Tongue (tissue), 2 donors: Measurements from ENCODE around the gene DGKA. TPM values are rescaled to one million over a fixed set of nuclear protein-coding genes. Genes with fewer than 3 reads are reported as not detected.

Experiments used
- DNase-seq: peaks from one replicate; pipeline ENCODE4 v3.0.0-alpha.2; 2015
- total RNA-seq: library from RNA; depleted of rRNA; stranded (reverse); fragments of >200 nt; gene quantifications from one replicate; pipeline ENCODE4 v1.2.3, GENCODE V29; 2014

DGKA gene
- total RNA-seq, 1 donor from 2014 or later, result 50.5 TPM

DNA sequence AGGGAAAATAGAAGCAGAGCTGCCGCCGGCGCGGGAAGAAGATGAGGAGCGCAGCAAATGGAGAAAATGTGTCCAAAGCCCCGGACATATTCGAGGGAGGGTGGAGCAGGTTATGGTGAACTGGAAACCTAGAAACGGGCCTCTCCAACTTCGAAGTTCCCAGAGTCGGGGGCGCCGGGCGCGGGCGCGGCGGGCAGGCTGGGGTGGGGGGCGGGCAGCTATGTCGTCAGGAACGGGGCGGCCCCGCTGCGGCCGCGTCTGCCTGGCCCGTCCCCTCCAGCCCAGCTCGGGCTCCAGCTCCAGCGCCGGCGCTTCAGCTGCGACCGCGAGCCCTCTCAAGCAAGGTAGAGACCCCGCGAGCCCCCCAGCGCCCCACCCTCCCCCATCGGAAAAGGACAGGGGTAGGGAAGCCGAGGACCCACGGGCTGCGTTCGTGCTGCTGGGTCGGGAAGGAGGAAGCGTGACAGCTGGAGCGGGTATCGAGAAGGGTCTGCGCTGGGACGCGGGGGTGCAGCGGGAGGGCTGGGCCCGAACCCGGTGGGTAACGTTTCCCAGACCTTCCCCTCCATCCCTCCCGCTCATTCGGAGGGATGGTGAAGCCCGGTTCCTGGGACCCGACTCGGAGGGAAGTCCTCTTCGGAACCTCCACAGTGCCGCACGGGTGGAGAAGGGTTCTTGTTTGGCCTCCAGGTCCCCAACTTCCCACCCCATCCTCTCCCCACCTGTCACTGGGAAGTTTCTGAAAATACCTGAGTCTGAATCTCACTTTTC lies 1.0 kb downstream of the DGKA start:
- DNase-seq, result peak; percentile 79

DNA sequence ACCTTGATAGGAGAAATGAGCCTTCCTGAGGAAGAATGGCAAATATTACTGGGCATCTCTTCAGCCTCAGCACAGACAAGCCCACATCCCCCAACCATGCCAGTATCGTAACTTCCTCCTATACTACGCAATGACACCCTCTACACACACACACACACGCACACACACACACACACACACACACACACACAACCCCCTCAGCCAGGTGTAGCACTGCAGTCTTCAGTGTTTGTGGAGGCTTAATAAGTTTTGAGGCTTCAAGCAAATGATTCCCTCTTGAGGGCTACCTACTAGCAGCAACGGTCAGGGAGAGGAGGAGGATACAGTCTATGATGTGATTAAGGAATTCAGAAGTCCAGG lies 1.6 kb downstream of the DGKA start:
- DNase-seq, result peak; percentile 21

DNA sequence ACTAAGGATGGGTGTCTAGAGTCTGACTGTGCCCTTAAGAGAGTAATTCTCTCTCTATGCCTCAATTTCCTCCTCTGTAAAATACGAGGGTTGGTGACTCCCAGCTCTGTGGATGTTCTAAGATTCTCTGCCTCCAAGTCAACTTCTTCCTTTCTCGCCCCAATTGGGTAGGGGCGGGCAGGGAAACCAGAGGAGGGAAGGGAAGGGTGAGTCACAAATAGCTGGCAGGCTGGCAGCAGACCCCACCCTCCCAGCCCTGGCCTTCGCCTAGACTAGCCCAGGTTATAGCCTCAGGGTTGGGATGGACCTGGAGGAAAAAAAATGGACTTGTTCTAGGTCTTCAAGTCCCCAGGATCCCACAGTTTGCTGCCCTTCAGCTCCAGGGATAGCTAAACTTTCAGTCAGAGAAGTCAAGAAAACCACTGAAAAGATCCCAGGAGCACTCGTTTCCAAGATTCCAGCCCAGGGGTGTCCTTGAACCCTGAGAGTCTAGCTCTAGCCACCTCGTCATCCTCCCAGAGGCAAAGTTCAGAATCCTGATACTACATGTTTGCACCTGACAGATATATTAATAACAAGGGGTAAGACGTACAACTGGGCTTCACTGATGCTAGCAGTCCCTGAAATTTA lies 2.3 kb downstream of the DGKA start:
- DNase-seq, result no peak

DNA sequence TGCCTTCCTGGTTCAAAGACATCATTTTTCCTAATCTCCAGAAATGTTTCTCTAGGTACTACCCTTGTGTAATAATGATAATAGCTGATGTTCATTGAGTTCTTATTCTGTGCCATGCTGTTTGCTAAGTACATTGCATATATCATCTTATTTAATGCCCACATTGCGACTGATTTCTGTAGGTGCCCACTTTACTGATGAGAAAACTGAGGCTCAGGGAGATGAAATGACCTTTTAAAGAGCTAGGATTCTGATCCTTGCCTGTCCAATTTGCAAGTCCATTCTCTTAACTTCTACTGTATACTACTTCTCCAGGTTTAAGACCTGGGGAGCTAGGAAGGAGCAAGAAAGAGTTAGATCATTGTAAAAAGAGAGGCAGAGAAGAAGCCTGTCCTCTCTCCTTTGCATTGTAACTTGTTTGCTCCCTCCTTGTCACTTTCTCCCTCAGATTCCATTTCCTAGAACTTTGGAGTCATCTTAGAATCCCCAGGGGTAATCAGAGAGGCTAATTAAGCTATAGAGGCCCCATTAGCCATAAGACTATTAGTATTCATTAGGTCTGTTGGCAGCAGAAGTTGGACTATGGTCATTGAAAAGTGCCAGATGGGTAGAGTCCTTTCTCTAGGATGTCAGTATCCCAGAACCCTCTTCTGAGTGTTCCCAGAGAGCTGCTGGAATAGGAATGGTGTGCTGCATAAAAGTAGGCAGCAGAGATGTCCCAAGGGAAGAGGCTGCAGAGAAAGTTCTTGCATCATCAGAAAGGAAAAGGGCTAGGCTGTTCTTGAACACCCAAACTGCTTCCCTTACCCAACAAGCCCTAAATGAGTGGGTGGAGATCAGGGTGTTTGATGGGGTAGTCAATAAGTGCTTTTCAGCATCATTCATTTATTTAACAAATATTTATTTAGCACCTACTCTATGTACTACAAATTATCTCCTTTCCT lies 3.1 kb downstream of the DGKA start:
- no peak for DNase-seq

DNA sequence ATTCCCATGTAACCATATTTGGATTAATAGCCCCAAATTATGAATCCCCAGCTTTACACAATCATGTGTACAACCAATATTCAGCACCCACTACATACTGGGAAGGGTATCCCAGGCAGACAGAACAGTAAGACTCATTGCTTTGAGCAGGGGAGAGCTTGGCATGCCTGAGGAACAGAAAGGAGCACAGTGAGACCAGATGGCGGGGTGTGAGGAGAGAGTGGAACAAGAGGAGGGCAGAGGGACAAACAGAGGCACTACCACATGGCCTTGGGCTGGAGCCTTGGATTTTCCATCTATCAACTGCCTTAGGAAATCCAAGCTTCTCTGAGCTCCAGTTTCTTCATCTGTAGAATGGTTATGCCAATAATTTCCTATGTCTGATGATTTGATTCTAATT lies 3.8 kb downstream of the DGKA start:
- DNase-seq, result no peak

DNA sequence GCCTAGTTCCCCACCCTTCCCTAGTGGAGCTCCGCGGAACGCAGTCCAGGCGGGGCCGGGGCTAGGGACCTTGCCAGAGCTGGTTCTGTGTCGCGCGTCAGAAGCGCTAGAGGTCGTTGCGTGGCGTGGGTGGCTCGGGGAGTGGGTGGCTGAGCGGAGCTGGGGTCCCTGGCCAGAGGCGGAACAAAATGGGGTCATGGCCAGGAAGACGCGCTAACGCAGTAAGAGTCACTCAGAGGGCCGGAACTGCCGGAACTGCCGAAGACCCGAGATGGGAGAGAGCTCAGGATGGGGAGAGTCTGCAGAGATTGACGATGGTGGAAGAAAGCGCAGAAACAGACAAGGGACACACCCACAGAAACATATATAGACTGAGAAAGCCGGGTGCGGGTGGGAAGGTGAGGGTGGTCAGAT lies 4.8 kb downstream of the DGKA start:
- DNase-seq, result no peak

DNA sequence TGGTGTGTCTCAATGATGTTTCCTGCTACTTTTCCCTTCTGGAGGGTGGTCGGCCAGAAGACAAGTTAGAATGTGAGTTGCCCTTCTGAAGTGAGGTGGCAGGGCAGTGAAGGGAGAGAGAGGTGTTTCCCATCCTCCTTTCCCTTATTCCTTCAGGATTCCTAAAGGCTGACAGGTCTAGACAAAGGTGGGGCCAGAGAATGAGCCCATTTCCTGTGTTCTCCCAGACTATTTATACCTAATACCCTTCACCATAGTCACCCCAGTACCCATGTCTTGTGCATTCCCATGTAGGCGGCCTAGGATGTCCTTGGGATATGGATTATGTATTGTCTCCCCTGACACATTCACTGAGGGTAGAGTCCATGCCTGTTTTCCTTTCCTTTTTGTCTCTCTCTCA lies 7.0 kb downstream of the DGKA start:
- DNase-seq, result no peak

DNA sequence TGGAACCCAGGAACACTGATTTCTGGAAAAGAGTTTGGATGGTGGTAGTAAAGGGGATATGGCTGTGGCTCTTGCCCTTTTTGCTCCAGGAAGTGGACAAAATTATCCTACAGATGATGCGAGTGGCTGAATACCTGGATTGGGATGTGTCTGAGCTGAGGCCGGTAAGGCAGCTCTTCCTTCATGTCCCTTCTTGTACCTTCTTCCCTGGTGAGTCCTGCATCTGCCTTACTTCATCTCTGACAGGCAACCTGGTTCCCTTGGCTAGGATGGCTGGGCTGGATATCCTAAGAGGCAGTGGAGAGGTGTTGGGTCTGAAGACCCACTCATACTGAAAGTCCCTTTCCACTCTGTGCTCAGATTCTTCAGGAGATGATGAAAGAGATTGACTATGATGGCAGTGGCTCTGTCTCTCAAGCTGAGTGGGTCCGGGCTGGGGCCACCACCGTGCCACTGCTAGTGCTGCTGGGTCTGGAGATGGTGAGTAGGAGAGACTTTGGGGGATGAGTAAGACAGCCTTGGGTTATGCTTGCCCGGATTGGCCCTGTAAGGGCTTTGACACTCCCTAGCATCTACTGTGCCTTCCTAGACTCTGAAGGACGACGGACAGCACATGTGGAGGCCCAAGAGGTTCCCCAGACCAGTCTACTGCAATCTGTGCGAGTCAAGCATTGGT lies 8.0 kb downstream of the DGKA start:
- DNase-seq, result no peak

DNA sequence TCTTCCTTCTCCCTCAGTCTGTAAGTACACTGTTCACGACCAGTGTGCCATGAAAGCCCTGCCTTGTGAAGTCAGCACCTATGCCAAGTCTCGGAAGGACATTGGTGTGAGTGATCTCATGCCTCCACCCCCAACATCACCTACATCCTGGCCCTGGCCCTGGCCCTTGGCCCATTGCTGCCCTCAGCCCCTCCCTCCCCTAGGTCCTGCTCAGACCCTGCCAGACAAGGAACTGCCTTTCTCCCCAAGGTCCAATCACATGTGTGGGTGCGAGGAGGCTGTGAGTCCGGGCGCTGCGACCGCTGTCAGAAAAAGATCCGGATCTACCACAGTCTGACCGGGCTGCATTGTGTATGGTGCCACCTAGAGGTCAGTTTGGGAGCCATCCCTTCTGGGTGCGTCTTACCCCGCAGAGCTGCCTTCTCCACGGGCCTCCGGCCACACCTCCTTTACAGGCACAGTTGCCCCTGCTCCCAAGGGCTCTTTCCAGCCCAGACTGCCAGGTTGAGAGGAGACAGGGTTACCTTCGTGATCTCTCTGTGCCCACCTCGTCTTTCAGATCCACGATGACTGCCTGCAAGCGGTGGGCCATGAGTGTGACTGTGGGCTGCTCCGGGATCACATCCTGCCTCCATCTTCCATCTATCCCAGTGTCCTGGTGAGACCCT lies 9.2 kb downstream of the DGKA start:
- DNase-seq, result peak; percentile 91

DNA sequence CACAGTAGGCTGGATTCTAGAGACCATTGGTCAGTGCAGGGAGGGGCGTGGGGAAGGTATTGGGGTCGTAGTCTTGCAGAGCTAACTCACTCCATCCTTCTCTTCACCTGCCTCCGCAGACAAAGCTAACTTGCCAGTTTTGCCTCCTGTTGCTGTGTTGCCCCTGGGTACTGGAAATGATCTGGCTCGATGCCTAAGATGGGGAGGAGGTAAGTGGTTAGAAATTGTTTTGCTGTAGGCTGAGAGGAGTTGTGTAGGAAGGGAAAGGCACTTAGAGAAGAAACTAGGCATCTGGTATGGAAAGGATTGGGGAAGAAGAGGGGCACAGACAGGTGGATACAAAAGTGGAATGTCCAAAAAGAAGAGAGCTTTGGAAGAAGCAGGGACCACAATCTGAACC lies 11.1 kb downstream of the DGKA start:
- DNase-seq, result no peak

DNA sequence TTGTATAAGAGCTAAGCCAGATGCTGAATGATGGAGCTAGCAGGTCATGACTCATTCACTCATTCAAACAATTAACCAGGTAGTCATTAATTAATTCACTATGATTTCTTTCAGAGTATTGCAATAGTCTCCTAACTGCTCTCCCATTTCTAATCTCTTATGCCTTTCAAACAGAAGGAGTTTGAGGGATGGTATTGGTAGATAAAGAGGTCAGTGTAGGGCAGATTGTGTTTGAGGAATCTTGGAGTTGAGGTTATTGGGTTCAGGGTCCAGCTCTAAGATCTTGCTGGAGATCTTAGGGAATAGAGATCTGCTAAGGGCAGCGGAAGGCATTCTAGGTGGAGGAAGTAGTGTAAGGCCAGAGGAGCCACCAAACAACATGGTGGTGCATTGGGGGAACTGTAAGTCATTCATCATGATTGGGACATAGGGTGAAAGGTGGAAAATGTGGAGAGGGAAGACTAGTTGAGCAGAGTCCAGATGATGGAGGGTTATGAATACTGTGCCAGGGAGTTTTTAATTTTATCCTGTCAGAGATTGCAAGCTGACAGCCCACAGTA lies 11.7 kb downstream of the DGKA start:
- DNase-seq, result no peak

DNA sequence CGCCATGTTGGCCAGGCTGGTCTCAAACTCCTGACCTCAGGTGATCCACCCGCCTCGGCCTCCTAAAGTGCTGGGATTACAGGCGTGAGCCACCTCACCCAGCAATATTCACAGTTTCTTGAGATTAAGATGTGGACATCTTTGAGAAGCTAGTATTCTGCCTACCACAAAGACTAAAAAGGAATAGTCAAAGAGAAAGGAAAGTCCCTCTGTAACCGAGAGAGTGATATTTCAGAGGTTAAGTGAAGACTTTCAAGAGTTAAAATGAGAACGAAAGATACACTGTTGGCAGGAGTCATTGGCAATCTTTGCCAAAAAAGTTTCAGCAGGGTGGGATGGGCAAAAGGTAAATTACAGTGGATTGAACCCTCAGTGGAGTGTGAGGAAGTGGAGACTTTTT lies 15.6 kb downstream of the DGKA start:
- no peak for DNase-seq

DNA sequence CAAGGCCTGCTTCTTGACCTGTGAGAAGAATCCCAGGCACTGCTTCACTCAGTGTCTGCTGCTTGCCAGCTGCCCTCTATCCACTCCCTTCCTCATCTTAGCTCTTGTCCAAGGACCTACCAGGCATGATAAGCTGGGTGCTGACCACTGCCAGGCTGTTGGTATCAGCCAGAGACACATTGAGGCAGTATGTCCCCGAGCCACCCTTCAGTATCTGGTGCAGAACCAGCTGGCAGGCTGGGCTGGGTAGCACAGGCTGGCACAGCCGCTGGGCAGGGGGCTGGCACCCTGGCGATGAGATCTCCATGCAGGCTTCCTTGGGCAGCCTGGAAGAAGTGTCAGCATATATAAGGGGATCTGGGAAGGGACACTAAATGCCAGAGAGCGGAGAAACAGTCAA lies 24.4 kb downstream of the DGKA start:
- DNase-seq, result no peak

DNA sequence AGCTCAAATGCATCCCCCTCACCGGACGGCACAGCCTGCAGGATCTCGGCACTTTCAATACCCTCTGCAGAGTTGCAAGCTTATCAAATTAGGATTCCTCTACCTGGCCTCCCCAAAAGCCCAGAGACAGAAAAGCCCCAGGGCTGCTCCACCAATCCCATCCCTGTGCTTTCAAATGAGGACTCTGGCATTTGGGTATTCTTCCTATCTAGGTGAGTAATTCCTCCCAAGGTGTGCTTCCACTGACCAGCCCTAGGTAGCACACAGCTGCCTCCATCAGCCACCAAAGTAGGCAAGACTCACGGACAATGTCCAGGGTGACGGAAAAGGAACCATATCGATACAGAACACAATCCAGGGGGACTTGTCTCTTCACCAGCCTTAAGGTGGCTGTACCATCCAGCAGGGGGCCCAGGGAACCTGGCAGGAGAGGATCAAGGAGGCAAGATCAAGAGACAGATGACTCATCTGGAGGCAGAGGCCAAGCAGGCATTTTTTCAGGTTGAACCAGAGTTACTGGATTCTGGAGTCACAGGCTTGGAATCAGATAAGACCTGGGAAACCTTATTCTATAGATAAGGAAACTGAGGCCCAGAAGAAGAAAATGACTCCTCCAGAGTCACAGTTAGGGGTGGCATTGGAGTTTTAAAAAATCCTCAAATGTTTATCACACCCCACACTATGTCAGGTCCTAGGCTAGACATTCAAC lies 25.0 kb downstream of the DGKA start:
- DNase-seq, result no peak

DNA sequence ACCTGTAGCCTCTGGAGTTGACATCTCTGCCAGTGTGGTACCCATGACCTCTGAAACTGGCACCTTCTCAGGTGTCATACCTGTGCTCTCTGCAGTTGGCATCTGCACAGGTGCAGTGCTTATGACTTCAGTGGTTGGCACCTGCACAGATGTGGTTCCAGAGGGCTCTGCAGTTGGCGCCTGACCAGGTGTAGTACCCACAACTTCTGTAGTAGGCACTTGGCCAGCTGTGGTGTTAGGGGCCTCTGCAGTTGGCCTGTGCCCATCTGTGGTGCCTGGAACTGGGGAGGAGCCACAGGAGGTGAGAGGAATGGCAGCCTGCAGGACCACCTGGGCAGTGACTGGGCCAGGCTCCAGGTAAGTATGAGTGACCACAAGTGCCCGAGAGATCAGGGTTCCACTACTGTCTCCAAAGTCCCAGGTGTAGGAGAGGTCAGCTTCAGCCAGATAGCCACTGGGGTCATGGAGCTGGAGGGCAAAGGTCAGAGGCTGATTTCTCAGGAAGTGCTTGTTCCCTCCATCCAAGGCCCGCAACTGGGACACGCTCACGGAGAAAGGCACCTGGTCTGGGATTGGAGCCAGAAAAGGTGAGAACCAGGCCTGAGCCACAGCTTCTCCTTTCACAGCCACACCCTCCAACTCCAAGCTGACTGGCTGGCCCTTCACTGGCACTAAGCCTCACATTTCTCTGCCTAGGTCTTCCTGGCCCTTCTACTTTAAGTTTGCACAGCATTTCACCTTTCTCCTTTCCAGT lies 26.3 kb downstream of the DGKA start:
- no peak for DNase-seq

DNA sequence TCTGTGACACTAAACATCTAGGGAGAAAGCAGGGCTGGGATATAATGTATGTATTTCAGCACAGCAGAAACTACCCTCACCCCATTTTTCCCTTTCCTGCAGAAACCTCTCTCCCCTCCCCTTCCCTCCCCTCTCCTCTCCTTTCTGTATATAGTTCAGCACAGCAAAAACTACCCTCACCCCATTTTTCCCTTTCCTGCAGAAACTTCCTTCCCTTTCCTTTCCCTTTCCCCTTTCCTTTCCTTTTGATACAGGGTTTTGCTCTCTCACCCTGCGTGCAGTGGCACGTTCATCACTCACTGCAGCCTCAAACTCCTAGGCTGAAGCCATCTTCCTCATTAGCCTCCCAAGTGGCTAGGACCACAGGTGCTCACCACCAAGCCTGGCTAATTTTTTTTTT lies 32.8 kb downstream of the DGKA start:
- no peak for DNase-seq

DNA sequence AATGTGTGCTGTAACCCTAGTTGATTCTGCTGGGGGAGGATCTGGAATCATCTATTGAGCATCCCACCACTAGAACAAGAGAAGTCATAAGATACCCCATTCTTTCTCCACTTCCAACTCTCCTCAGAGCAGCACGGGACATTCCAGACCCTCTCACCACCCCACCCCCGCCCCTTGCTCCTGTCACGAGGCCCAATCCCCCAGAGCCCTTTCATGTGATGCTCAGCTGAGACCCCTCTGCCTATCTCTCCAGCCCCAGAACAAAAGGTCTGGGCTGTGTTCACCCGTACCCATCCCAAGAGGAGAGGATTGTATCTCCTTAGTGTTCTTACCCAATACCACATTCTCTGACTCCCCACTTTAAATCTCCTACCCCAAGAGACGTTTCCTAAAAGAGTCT lies 34.3 kb downstream of the DGKA start:
- no peak for DNase-seq

DNA sequence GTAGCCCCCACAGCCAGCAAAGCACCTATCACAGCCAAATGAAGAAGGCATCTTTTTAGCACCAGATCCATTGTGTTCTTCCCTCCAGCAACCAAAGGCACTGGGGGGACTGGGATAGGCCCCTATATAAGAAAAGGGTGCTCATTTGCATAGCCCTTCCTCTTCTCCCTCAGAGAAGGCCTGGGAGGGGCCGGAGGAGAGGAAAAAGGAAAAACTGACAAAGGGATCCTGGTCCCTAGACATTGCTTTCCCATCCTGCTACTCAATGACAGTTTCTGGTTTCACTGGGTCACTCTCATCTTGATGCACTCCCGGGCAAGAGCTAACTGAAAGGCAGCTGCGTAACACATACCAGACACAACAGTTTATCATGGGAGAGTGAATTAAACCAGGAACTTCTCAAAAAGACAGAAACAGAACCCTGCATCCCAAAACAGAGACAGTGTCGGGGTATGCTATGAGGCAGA lies 35.0 kb downstream of the DGKA start, which contains the start of gene PMEL:
PMEL (minus strand) TSS at position 102 of the 467 bp plus-strand sequence; CDS start at position 71, 31 bp downstream.
- DNase-seq, result no peak

DNA sequence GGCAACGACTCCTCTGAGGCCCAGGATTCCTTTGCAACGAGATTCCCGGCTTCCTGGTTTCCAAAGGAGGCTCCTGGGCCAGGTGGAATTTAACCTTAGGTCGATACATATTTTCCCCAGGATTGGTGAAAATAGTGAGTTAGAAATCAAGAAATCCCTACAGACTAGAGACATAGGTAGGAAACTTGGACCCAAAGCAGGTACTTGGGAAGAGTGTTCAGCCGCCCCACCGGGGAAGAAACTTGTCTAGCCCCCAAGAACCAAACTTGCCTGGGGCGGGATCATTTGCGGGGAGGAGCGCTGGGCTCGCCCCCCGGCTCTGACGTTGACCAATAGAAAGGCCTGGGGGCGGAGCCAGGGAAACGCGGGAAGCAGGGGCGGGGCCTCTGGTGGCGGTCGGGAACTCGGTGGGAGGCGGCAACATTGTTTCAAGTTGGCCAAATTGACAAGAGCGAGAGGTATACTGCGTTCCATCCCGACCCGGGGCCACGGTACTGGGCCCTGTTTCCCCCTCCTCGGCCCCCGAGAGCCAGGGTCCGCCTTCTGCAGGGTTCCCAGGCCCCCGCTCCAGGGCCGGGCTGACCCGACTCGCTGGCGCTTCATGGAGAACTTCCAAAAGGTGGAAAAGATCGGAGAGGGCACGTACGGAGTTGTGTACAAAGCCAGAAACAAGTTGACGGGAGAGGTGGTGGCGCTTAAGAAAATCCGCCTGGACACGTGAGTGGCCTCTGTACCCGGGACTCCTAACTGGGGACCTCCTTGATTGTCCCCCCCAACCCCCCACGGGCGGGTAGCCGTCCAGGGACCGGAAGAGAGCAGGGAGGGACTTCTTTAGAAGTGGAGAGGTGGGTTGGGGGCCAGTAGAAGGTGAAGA lies 35.7 kb downstream of the DGKA start, which contains the start of gene CDK2:
CDK2 (plus strand) TSS at position 423 of the 874 bp plus-strand sequence; CDS start at position 602, 179 bp downstream.
- DNase-seq, result peak; percentile 97
